HG03378 (cell line): Measurements from ENCODE around the gene LDB2.

Source experiments
- ATAC-seq: cut with Tn5 transposase; IDR thresholded peaks from one replicate; pipeline ENCODE4 v1.9.1; 2021; ENCODE audit warnings: mild to moderate bottlenecking, moderate library complexity; ENCODE audit not compliant: unreplicated experiment

LDB2 gene

DNA sequence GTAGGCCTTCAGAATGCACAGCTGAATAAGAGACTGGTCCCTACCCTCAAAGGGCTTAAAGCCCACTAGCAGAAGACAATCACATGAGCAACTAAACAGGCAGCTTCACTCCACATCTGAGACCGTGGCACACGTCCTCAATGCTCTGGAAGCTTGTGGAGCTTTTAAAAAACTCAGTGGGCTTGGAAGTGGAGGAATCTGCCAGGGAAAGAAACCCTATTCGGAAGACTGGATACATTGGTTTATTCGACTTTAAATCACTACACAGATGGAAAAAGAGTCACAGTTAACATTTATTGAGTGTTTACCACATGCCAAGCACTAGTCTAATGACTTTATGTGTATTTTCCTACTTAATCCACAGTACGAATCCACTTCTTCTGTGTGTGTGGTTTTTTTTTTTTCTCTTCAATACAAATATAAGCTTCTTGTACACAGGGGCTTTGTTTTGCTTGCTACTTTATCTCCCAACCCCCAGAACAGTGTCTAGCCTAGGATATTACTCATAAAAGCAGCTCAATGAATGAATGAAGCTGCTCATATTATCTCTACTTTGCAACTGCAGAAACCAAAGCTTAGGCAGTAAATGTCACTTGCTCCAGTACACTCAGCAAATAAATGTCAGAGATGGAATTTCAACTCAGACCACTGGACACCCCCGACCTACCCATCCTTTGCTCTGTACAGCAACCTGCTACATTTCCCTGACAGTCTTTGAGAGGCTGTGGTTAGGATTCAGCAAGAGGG, 137.7 kb downstream of the LDB2 start:
- ATAC-seq = no peak

DNA sequence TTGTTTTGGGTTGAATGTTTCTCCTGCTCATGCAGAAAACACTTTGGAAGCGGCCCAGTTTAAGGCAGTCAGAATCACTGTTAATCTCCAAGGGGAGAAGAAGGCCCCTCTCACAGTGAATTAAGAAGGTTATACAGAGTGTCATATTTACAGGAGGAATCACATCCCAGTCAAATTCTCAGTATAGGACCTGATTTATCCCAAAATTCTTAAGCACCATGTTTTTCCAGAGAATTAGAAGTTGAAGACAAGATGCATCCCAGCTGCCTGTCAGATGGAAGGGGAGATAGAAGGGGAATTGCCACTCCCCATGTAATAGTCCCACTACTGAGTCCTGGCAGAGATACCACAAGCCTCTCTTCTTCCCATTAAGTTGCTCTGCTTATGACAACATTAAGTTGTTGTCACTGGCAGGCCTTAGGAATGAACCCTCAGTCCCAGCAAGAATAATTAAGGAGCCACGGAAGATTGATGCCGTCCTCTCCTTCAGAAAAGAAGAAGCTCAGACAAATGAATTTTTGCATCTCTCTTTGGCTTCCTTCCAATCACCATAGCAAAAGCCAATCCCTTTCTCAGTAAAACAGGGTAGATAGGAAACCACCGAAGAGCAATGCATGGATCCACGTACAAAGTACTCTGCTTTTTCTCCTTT, 138.4 kb downstream of the LDB2 start:
- no peak for ATAC-seq

GRCh38 chr4:16758816-16759215, 139.6 kb downstream of the LDB2 start:
- no peak for ATAC-seq

DNA sequence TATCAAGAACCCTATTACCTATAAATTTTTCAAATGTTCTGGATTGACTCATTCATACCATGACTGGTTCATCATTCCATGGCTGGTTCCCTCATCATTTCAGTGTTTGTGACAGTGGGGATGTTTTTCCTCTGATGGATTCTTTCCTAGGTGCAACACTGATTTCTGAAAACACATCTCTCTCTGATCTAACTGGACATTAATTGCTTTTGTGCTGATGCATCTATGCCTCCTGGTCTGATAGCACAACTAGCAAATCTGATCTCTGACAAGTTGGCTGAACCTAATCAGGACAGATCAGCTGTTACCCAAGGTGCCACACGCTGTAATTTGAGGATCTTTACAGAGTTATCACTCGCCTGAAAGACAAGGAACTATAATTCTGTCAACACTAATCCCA, 140.2 kb downstream of the LDB2 start:
- ATAC-seq = no peak

DNA sequence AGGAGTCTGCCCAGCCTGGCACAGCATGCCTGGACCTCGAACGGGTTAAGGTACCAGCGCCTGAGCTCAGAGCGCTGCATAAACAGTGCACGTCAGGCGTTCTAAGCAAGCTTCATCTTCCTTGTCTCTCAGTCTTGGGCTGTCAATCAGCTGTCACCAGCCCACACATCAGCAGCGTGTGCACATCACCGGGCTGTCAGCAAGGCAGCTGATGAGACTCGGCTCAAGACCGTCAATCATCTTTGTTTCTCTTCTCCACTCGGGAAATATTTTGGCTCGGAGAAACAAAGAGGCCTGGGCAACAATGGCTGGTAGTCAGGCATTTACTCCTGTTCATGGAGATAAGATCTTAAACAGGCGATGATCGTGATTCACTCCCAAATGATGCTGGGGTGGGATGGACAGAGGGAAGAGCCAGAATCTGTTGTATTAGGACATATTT, 141.3 kb downstream of the LDB2 start:
- no peak for ATAC-seq

DNA sequence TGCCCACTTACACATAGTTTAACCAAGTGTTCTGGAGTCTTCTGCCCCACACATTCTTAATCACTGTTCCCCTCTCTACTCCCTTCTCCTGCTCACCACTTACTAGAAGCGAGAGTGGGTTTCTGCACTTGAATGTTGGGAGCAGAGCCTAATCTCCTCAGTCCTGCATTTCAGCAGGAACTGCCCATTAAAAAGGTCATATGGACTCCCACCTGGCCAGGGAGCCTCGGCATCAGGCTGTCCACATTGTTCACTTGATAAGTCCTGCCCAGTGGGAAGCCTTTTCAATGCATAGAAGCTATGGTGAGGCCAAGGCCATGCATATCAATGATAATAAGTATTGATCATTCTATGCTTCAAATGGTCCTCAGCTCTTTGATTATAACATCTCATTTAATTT, 144.3 kb downstream of the LDB2 start:
- no peak for ATAC-seq

DNA sequence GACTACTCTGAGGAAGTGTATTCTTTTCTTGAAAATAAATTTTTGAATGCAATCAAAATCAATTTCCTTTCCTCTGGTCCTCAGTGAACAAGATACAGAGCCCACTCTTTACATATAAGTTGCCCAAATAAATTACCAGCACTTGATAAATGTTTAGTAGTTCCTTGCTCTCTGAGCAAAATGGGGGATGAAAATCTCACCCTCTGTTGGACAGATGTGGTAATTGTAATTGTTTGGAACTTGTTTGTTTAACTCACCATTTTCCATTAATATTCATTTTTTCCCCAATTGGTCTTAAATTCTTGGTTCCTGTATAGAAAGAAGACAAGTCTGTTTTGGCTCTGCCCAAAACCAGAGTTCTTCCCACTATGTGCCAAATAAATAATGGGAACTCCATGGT, 146.3 kb downstream of the LDB2 start:
- no peak for ATAC-seq

GRCh38 chr4:16750882-16751642, 147.4 kb downstream of the LDB2 start:
- ATAC-seq = no peak

- no peak for ATAC-seq
Measured at GRCh38 chr4:16750216-16750615, 148.2 kb downstream of the LDB2 start.

GRCh38 chr4:16745887-16746286, 152.6 kb downstream of the LDB2 start:
- no peak for ATAC-seq

- ATAC-seq = no peak
Measured at GRCh38 chr4:16745009-16745635, 153.3 kb downstream of the LDB2 start.

DNA sequence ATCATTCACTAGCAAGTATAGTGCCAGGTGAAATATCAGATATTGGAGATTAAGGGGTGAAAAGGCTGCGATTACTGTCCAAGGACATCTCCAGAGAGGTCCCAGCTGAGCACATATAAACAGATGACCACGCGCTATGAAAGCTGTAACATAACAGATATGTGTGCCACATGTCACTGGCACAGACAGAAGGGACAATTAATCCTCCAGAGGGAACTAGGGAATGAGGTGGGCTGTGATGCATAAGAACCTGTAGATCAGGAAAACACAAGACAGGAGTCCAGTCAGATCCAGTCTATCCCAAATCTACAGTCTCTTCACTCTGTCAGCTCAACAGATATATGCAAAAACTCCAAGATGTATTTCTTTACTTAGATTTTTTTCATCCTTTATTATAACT, 157.2 kb downstream of the LDB2 start:
- ATAC-seq = no peak

DNA sequence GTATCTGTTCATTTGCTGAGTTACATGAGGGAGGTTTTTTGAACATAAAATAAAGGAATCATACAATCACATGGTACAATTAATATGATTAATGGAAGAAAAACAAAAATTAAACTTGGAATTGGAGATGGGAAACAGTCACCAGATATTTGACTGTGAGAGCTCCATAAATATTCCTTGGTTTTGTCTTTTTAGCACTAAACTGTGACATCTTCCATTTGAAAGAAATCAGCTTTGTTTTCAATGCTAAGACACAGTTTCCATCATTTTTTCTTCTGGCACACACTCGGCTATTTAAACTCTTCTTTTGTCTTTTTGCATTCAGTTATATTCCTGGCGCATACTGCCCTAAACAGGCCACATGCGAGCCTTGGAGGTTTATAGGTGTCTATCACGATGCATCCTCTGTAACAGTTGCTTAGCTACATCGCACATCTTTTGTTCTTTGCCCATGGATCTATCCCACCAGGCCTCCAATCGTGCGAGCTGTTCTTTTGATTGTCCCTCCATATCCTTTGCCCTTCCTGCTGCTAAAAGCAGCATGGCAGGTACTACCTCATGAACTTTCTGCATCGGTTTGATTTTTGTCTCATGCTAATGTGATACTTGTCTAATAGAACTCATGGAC, 158.3 kb downstream of the LDB2 start:
- no peak for ATAC-seq

DNA sequence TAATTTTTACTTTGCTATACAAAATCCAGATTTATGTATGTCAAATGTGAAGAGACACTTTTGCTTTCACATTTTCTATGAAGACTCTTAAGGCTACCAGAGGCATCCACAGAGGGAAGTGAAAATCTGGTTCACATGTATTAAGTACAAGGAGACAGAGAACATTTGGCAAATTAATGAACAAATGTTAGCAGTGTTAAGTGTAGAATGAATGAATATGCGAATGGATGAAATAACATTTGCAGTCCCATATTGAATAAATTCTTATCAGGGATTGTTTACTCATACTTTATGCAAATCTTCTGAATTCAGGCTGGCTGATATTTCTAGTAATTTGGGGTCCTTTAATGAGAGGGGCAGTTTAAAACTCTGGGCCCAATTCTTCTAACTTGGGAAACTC, 159.9 kb downstream of the LDB2 start:
- ATAC-seq = no peak

- no peak for ATAC-seq
Measured at GRCh38 chr4:16733509-16733908, 164.9 kb downstream of the LDB2 start.

- ATAC-seq = no peak
Measured at GRCh38 chr4:16732741-16733140, 165.7 kb downstream of the LDB2 start.

- ATAC-seq = no peak
Measured at GRCh38 chr4:16731776-16732380, 166.6 kb downstream of the LDB2 start.

DNA sequence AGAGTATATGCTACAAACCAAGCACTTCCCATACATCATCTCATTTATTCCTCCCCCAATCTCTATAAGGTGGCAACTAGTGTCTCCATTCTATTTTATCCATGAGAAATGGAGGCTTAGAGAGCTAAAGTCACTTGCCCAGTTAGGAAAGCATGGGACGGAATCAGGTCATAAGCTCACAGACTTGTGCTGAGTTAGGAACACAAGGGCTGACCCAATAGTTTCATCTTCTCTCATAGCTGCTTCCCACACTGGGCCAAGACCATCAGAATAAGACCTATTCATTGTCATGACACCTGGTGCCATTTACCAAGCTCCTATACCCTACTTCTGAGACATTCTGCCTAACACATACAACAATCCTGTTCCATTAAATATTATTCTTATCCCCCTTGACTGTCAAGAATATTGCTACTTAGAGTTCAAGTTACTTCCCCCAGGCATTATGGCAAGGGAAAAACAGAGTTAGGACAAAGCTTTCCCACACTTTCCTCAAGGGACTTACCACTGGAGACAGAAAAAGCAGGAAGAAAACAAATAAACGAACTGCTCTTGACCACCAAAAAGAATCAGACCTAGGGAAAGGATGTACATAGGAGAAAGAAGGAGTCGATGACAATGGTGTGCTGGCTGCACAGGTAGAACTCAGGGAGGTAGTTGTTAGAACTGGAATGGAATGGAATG, 167.8 kb downstream of the LDB2 start:
- no peak for ATAC-seq

GRCh38 chr4:16729336-16729735, 169.1 kb downstream of the LDB2 start:
- ATAC-seq = no peak

- no peak for ATAC-seq
Measured at GRCh38 chr4:16728849-16729248, 169.6 kb downstream of the LDB2 start.
